CD14-positive monocyte (primary cell): ENCODE measurements around the gene GPLD1. TPM values are rescaled to one million over a fixed set of nuclear protein-coding genes. Genes with fewer than 3 reads are reported as not detected.

Experiments used
- DNase-seq, 3 donors: peaks; one replicate each; pipeline ENCODE4 v3.0.0-alpha.2; 2011 to 2022
- H2AFZ ChIP-seq: 2 replicates; pipeline ENCODE4 v1.6.0; 2012; ENCODE audit warnings: mild to moderate bottlenecking, low read depth, low read length, inconsistent platforms; ENCODE audit not compliant: insufficient read depth, poor library complexity, severe bottlenecking
- H3K27ac ChIP-seq, 2 donors: 1 replicate in 1 of 2; 2 replicates in 1 of 2; pipeline ENCODE4 v1.5.1; 2012 to 2013; ENCODE audit warnings: low read length in 2 of 2, control low read depth in 1 of 2, inconsistent platforms in 1 of 2, low read depth in 1 of 2, mild to moderate bottlenecking in 1 of 2
- H3K27me3 ChIP-seq, 2 donors: one replicate each; pipeline versions ENCODE4 v1.6.0 to v1.6.1; 2011 to 2013; ENCODE audit warnings: low read length in 2 of 2; ENCODE audit not compliant: control insufficient read depth in 2 of 2, insufficient read depth in 2 of 2
- H3K36me3 ChIP-seq, 2 donors: replicated peaks in 1 of 2; 1 replicate in 1 of 2; 2 replicates in 1 of 2; pipeline versions ENCODE4 v1.5.1 to v1.6.1; 2012 to 2013; ENCODE audit warnings: low read length in 2 of 2, control low read depth in 1 of 2, inconsistent platforms in 1 of 2, mild to moderate bottlenecking in 1 of 2; ENCODE audit not compliant: insufficient read depth in 2 of 2, control insufficient read depth in 1 of 2
- H3K4me1 ChIP-seq, 2 donors: 1 replicate in 1 of 2; 2 replicates in 1 of 2; pipeline versions ENCODE4 v1.5.1 to v1.6.1; 2012 to 2013; ENCODE audit warnings: low read length in 2 of 2, control low read depth in 1 of 2, inconsistent platforms in 1 of 2, mild to moderate bottlenecking in 1 of 2, moderate library complexity in 1 of 2; ENCODE audit not compliant: insufficient read depth in 2 of 2, control insufficient read depth in 1 of 2
- H3K4me2 ChIP-seq: replicated peaks from 2 replicates; pipeline ENCODE3; 2012; ENCODE audit warnings: low read length, moderate library complexity, mild to moderate bottlenecking; ENCODE audit not compliant: poor library complexity, severe bottlenecking; ENCODE audit errors: extremely low read depth
- H3K4me3 ChIP-seq, 3 experiments: fragments of 200-600 bp in 1 of 3; sonication (generic) in 1 of 3; replicated peaks in 1 of 3; 1 replicate in 2 of 3; 2 replicates in 1 of 3; pipeline ENCODE4 v1.5.1; 2011 to 2013; ENCODE audit warnings: low read length in 3 of 3, mild to moderate bottlenecking in 3 of 3, control low read depth in 2 of 3, low read depth in 2 of 3, inconsistent platforms in 1 of 3, moderate library complexity in 1 of 3
- H3K79me2 ChIP-seq: 2 replicates; pipeline ENCODE4 v1.6.0; 2012; ENCODE audit warnings: mild to moderate bottlenecking, control low read depth, inconsistent platforms, low read length, moderate library complexity; ENCODE audit not compliant: insufficient read depth
- H3K9ac ChIP-seq: 2 replicates; pipeline ENCODE4 v1.6.0; 2017; ENCODE audit warnings: low read length, mild to moderate bottlenecking; ENCODE audit not compliant: insufficient read depth, poor library complexity, severe bottlenecking
- H3K9me3 ChIP-seq, 2 donors: replicated peaks in 1 of 2; 1 replicate in 1 of 2; 2 replicates in 1 of 2; pipeline versions ENCODE4 v1.5.1 to v1.6.1; 2012 to 2013; ENCODE audit warnings: low read length in 2 of 2, control low read depth in 1 of 2; ENCODE audit not compliant: control insufficient read depth in 1 of 2, insufficient read depth in 1 of 2
- H4K20me1 ChIP-seq: 2 replicates; pipeline ENCODE4 v1.6.0; 2012; ENCODE audit warnings: mild to moderate bottlenecking, low read length, control low read depth, moderate library complexity; ENCODE audit not compliant: insufficient read depth
- H3K27ac Mint-ChIP-seq, 7 donors: one replicate each; pipeline ENCODE4 v1.8.0; 2020; ENCODE audit warnings: mild to moderate bottlenecking in 7 of 7, mixed read lengths in 7 of 7, moderate library complexity in 6 of 7, inconsistent platforms in 2 of 7
- H3K27me3 Mint-ChIP-seq, 3 donors: one replicate each; pipeline ENCODE4 v1.8.0; 2021 to 2022; ENCODE audit warnings: low read depth in 3 of 3, mild to moderate bottlenecking in 3 of 3, mixed read lengths in 3 of 3, moderate library complexity in 3 of 3, inconsistent platforms in 1 of 3
- H3K36me3 Mint-ChIP-seq, 2 donors: one replicate each; pipeline ENCODE4 v1.8.0; 2020; ENCODE audit warnings: mixed read lengths in 2 of 2, inconsistent platforms in 1 of 2, mild to moderate bottlenecking in 1 of 2
- H3K4me1 Mint-ChIP-seq: one replicate; pipeline ENCODE4 v1.8.0; 2020; ENCODE audit warnings: mild to moderate bottlenecking, mixed read lengths
- H3K4me3 Mint-ChIP-seq, 2 donors: one replicate each; pipeline ENCODE4 v1.8.0; 2020; ENCODE audit warnings: mild to moderate bottlenecking in 2 of 2, mixed read lengths in 2 of 2, moderate library complexity in 1 of 2
- H3K9me3 Mint-ChIP-seq, 7 donors: one replicate each; pipeline ENCODE4 v1.8.0; 2020 to 2022; ENCODE audit warnings: mixed read lengths in 7 of 7, mild to moderate bottlenecking in 6 of 7, moderate library complexity in 6 of 7, inconsistent platforms in 2 of 7
- CTCF ChIP-seq: fragments of 200-600 bp; IDR thresholded peaks from one replicate; pipeline ENCODE4 v1.8.0; 2022; ENCODE audit warnings: antibody characterized with exemption, mild to moderate bottlenecking
- WGBS: methylation state at CpG from one replicate; pipeline ENCODE4 v1.1.5; 2013; ENCODE audit warnings: missing lambda C conversion rate; ENCODE audit not compliant: insufficient coverage; 5-methylcytosine and 5-hydroxymethylcytosine counted together
- intact Hi-C, 2 donors: fragments of 100-400 bp; cut with micrococcal nuclease; formaldehyde crosslinking; loops; one replicate each; pipeline versions ENCODE4 v1.15.0 to v1.15.1; 2023
- polyA plus RNA-seq, 3 donors: library from polyadenylated mRNA; depleted of rRNA in 1 of 3; unstranded in 2 of 3; stranded (reverse) in 1 of 3; fragments of 300-500 nt in 2 of 3; fragments of >200 nt in 1 of 3; fragmentation: Illumina TruSeq in 2 of 3; gene quantifications; 1 replicate in 2 of 3; 2 replicates in 1 of 3; pipeline ENCODE4 v1.2.3, GENCODE V29; 2012 to 2021

Gene GPLD1
- polyA plus RNA-seq, 3 donors, result not detected

DNA sequence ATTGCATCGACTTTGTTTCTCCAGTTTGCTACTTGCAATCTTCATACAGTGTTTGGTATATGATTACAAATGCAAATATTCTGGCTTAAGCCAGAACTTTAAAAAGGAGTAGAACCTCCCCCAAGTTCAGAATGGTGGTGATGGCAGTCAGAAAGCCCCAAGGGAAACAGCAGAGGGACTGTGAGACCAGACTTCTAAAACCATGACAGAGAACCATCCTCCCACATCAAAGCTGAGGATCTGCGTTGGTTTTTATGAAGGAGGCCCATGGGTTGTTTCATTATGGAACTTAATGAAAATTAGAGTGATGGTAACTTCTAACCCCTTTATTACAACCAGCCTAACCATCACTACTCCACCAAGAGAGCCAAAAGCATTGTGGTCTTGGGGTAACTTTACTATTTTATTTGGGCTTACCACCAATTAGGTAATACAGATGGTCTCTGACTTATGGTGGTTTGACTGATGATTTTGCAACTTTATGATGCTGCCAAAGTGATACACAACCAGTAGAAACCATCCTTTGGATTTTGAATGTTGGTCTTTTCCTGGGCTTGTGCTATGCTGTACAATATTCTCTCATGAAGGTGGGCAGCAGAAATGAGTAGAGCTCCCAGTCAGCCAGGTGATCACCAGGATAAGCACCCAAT, 97.5 kb downstream of the GPLD1 start:
- intact Hi-C loops, result no loop called here
- H3K4me2 ChIP-seq, result no peak overlapping the region
- WGBS, result no CpG with 5 or more reads among the region's 2 CpGs

GRCh38 chr6:24391208-24391607, 98.2 kb downstream of the GPLD1 start:
- peaks cover 4% of the 10 kb centered on the region in 3 donors for H3K27me3 Mint-ChIP-seq
- Histone ChIP-seq H4K20me1 (no peaks in the 10 kb centered on the region), H3K9me3 (no peaks in the 10 kb centered on the region), H3K4me1 (peaks cover 12% of the 10 kb centered on the region in 2 donors), H3K36me3 (no peaks in the 10 kb centered on the region), H3K4me2 (no peak overlapping the region), H3K27ac (no peak overlapping the region), H3K27me3 (no peaks in the 10 kb centered on the region), H3K4me3 (no peak overlapping the region), H3K9ac (no peak overlapping the region), H3K79me2 (no peaks in the 10 kb centered on the region), H2AFZ (no peak overlapping the region)
- peaks cover 0 to 2% (median 0%) of the 10 kb centered on the region in 7 donors for H3K9me3 Mint-ChIP-seq
- intact Hi-C loops, result no loop called here
- no CpG with 5 or more reads among the region's 2 CpGs for WGBS
- H3K4me1 Mint-ChIP-seq, result peaks cover 12% of the 10 kb centered on the region
- H3K4me3 Mint-ChIP-seq, result no peak overlapping the region
- no peak for TF ChIP-seq CTCF
- H3K27ac Mint-ChIP-seq, result no peak overlapping the region
- no peak for DNase-seq
- no peaks in the 10 kb centered on the region for H3K36me3 Mint-ChIP-seq

More for the DNA sequence above, 97.5 kb downstream of the GPLD1 start:
- Histone ChIP-seq H3K27me3 (no peaks in the 10 kb centered on the region), H4K20me1 (no peaks in the 10 kb centered on the region), H3K36me3 (no peaks in the 10 kb centered on the region), H2AFZ (no peak overlapping the region), H3K79me2 (no peaks in the 10 kb centered on the region), H3K4me3 (no peak overlapping the region), H3K4me1 (peaks cover 12% of the 10 kb centered on the region in 2 donors), H3K27ac (no peak overlapping the region), H3K9me3 (peaks cover 0 to 3% of the 10 kb centered on the region in 2 donors), H3K9ac (no peak overlapping the region)
- H3K36me3 Mint-ChIP-seq, result no peaks in the 10 kb centered on the region
- no peak for TF ChIP-seq CTCF
- DNase-seq, result no peak
- H3K9me3 Mint-ChIP-seq, result peaks cover 0 to 7% (median 2%) of the 10 kb centered on the region in 7 donors
- H3K27ac Mint-ChIP-seq, result no peak overlapping the region
- peaks cover 12% of the 10 kb centered on the region for H3K4me1 Mint-ChIP-seq
- H3K27me3 Mint-ChIP-seq, result peaks cover under 1 to 4% (median 2%) of the 10 kb centered on the region in 3 donors
- no peak overlapping the region for H3K4me3 Mint-ChIP-seq
